ENCODE data around the gene CCDC112. TPM values are rescaled to one million over a fixed set of nuclear protein-coding genes. Genes with fewer than 3 reads are reported as not detected.

The CCDC112 gene
- total and polyA plus RNA-seq, 2 of the 13 experiments (the other 11 are each of a cell fraction or from before 2014, with no cell fraction given), result 1.1 to 2.8 TPM

- H3K4me3 ChIP-seq (replicated peaks in 1 of 3; ENCODE audit: insufficient read depth in 1 of 3, low read depth in 2 of 3, low read length in 3 of 3), result no peak overlapping the region
- H3K4me2 ChIP-seq (ENCODE audit: low read depth, low read length), result no peak overlapping the region
- no peak overlapping the region for H3K27ac ChIP-seq (ENCODE audit: extremely low read length, insufficient read depth, low read length)
- FAIRE-seq (no peak), DNase-seq (ENCODE audit: low spot score) (no peak), ATAC-seq (no peak)
- H2AFZ ChIP-seq (ENCODE audit: low read length), result no peak overlapping the region
- intact Hi-C loops (cut with micrococcal nuclease; ENCODE audit: unreplicated experiment), result no loop called here
- TF ChIP-seq, protein P1, sequence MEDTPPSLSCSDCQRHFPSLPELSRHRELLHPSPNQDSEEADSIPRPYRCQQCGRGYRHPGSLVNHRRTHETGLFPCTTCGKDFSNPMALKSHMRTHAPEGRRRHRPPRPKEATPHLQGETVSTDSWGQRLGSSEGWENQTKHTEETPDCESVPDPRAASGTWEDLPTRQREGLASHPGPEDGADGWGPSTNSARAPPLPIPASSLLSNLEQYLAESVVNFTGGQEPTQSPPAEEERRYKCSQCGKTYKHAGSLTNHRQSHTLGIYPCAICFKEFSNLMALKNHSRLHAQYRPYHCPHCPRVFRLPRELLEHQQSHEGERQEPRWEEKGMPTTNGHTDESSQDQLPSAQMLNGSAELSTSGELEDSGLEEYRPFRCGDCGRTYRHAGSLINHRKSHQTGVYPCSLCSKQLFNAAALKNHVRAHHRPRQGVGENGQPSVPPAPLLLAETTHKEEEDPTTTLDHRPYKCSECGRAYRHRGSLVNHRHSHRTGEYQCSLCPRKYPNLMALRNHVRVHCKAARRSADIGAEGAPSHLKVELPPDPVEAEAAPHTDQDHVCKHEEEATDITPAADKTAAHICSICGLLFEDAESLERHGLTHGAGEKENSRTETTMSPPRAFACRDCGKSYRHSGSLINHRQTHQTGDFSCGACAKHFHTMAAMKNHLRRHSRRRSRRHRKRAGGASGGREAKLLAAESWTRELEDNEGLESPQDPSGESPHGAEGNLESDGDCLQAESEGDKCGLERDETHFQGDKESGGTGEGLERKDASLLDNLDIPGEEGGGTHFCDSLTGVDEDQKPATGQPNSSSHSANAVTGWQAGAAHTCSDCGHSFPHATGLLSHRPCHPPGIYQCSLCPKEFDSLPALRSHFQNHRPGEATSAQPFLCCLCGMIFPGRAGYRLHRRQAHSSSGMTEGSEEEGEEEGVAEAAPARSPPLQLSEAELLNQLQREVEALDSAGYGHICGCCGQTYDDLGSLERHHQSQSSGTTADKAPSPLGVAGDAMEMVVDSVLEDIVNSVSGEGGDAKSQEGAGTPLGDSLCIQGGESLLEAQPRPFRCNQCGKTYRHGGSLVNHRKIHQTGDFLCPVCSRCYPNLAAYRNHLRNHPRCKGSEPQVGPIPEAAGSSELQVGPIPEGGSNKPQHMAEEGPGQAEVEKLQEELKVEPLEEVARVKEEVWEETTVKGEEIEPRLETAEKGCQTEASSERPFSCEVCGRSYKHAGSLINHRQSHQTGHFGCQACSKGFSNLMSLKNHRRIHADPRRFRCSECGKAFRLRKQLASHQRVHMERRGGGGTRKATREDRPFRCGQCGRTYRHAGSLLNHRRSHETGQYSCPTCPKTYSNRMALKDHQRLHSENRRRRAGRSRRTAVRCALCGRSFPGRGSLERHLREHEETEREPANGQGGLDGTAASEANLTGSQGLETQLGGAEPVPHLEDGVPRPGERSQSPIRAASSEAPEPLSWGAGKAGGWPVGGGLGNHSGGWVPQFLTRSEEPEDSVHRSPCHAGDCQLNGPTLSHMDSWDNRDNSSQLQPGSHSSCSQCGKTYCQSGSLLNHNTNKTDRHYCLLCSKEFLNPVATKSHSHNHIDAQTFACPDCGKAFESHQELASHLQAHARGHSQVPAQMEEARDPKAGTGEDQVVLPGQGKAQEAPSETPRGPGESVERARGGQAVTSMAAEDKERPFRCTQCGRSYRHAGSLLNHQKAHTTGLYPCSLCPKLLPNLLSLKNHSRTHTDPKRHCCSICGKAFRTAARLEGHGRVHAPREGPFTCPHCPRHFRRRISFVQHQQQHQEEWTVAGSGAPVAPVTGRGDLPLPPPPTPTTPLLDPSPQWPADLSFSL (CRISPR knock-in tag; IDR thresholded peaks at IDR 0.05), result no peak
- TF ChIP-seq ZNF556 (CRISPR knock-in tag; IDR thresholded peaks at IDR 0.05; ENCODE audit: borderline replicate concordance) (no peak), THAP11 (CRISPR knock-in tag; IDR thresholded peaks at IDR 0.05) (no peak), ZNF607 (CRISPR knock-in tag; IDR thresholded peaks at IDR 0.05; ENCODE audit: borderline replicate concordance) (no peak), SUZ12 (IDR thresholded peaks at IDR 0.05; ENCODE audit: low read depth, low read length) (no peak), RAD21 (CRISPR knock-in tag; IDR thresholded peaks at IDR 0.05) (no peak)
- TF ChIP-seq, protein P2, sequence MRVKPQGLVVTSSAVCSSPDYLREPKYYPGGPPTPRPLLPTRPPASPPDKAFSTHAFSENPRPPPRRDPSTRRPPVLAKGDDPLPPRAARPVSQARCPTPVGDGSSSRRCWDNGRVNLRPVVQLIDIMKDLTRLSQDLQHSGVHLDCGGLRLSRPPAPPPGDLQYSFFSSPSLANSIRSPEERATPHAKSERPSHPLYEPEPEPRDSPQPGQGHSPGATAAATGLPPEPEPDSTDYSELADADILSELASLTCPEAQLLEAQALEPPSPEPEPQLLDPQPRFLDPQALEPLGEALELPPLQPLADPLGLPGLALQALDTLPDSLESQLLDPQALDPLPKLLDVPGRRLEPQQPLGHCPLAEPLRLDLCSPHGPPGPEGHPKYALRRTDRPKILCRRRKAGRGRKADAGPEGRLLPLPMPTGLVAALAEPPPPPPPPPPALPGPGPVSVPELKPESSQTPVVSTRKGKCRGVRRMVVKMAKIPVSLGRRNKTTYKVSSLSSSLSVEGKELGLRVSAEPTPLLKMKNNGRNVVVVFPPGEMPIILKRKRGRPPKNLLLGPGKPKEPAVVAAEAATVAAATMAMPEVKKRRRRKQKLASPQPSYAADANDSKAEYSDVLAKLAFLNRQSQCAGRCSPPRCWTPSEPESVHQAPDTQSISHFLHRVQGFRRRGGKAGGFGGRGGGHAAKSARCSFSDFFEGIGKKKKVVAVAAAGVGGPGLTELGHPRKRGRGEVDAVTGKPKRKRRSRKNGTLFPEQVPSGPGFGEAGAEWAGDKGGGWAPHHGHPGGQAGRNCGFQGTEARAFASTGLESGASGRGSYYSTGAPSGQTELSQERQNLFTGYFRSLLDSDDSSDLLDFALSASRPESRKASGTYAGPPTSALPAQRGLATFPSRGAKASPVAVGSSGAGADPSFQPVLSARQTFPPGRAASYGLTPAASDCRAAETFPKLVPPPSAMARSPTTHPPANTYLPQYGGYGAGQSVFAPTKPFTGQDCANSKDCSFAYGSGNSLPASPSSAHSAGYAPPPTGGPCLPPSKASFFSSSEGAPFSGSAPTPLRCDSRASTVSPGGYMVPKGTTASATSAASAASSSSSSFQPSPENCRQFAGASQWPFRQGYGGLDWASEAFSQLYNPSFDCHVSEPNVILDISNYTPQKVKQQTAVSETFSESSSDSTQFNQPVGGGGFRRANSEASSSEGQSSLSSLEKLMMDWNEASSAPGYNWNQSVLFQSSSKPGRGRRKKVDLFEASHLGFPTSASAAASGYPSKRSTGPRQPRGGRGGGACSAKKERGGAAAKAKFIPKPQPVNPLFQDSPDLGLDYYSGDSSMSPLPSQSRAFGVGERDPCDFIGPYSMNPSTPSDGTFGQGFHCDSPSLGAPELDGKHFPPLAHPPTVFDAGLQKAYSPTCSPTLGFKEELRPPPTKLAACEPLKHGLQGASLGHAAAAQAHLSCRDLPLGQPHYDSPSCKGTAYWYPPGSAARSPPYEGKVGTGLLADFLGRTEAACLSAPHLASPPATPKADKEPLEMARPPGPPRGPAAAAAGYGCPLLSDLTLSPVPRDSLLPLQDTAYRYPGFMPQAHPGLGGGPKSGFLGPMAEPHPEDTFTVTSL (CRISPR knock-in tag; IDR thresholded peaks at IDR 0.05; ENCODE audit: borderline replicate concordance), result no peak
- H3K27me3 ChIP-seq (ENCODE audit: control insufficient read depth in 1 of 2, insufficient read depth in 2 of 2, low read length in 2 of 2), result no peaks in the 10 kb centered on the region
- H4K20me1 ChIP-seq (ENCODE audit: insufficient read depth, low read length), result no peaks in the 10 kb centered on the region
- no peaks in the 10 kb centered on the region for H3K79me2 ChIP-seq (ENCODE audit: insufficient read depth, low read length)
- no peaks in the 10 kb centered on the region for H3K36me3 ChIP-seq (replicated peaks in 1 of 2; ENCODE audit: control insufficient read depth in 1 of 2, insufficient read depth in 2 of 2, low read length in 2 of 2)
- ChIA-PET CTCF (ENCODE audit: low intra/inter-chr PET ratio, low total read pairs) (no interaction called here), POLR2A (no interaction called here)
- no TSS peak for BruUV-seq (replicated peaks)
- H3K9me3 ChIP-seq (ENCODE audit: low read length), result no peaks in the 10 kb centered on the region
- no peak overlapping the region for H3K9ac ChIP-seq (ENCODE audit: insufficient read depth, low read depth, low read length)
- 99% methylated on average over 3 of the region's 3 CpGs for WGBS (ENCODE audit: low lambda C conversion rate)
- no peaks in the 10 kb centered on the region for H3K4me1 ChIP-seq (ENCODE audit: insufficient read depth, low read length)
- in situ Hi-C loops (cut with HindIII; ENCODE audit: extremely low pct_ligation_motif_present, low pct_unique_long_range_greater_than_20kb), result no loop called here
These were observed 21.9 kb downstream of the CCDC112 start for GRCh38 chr5:115274584-115274983.
